Coronary artery (tissue), 2 donors: ENCODE measurements around the gene COPG2.

Source experiments
- DNase-seq: peaks from one replicate; pipeline ENCODE4 v3.0.0-alpha.2; 2017; ENCODE audit warnings: low spot score
- H3K27ac ChIP-seq, 2 donors: fragments of 200-600 bp; sonication (generic); one replicate each; pipeline ENCODE4 v1.5.1; 2016 to 2019
- H3K4me3 ChIP-seq: fragments of 200-600 bp; sonication (generic); 2 replicates; pipeline ENCODE4 v1.5.1; 2016; ENCODE audit warnings: mild to moderate bottlenecking, moderate library complexity
- CTCF ChIP-seq: fragments of 200-600 bp; sonication (generic); IDR thresholded peaks from one replicate; pipeline ENCODE4 v1.5.1; 2019; ENCODE audit warnings: antibody characterized with exemption

Gene COPG2

GRCh38 chr7:130463553-130464434 is 204.8 kb downstream of the COPG2 start:
- no peak for TF ChIP-seq CTCF
- no peak overlapping the region for H3K4me3 ChIP-seq
- no peak overlapping the region for H3K27ac ChIP-seq
- DNase-seq, result no peak

DNA sequence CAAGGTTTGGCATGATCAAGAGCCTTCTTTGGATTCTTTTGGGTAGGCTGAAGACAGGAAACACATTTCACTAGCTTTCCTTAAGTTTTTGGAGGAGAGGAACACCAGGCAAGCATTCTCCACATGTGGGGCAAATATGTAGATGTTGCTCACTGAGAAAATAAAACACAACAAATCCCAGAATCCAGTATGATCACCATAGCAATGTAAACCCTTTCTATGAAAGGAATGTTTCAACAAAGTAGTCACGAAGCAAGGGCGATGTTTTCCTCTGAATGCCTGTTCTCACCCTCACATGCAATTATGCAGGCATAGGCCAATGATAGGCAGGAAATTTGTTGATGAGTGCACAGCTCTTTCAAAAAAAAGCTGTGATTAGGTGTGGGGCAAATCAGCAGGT is 207.3 kb downstream of the COPG2 start:
- H3K4me3 ChIP-seq, result no peak overlapping the region
- TF ChIP-seq CTCF, result no peak
- no peak for DNase-seq
- no peak overlapping the region for H3K27ac ChIP-seq

DNA sequence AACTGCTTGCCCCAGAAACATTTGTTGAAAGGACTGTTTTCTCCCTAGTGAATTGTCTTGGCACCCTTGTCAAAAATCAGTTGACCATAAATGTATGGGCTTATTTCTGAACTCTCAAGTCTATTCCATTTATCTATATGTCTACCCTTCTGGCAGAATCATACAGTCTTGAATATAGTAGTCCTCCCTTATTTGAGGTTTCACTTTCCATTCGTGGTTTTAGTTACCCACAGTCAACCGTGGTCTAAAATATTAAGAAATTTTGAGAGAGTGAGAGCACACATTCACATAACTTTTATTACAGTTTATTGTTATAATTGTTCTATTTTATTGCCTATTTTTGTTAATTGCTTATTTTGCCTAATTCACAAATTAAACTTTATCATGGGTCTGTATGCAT is 210.3 kb downstream of the COPG2 start:
- Histone ChIP-seq H3K27ac (no peak overlapping the region), H3K4me3 (no peak overlapping the region)
- no peak for TF ChIP-seq CTCF
- no peak for DNase-seq
